GM21576 (cell line): ENCODE measurements around the gene KLHL25.
A peak's percentile ranks its signal among the peaks of the same experiment; 100 is the strongest.

Experiments used
- ATAC-seq: cut with Tn5 transposase; IDR thresholded peaks from one replicate; pipeline ENCODE4 v1.9.1; 2021; ENCODE audit warnings: mild to moderate bottlenecking, moderate library complexity; ENCODE audit not compliant: unreplicated experiment

The KLHL25 gene

GRCh38 chr15:85722374-85723152 lies 72.2 kb downstream of the KLHL25 start:
- ATAC-seq, result no peak

GRCh38 chr15:85718981-85719380 lies 75.7 kb downstream of the KLHL25 start:
- ATAC-seq, result no peak

GRCh38 chr15:85718271-85718971 lies 76.3 kb downstream of the KLHL25 start:
- ATAC-seq, result peak; percentile 66

DNA sequence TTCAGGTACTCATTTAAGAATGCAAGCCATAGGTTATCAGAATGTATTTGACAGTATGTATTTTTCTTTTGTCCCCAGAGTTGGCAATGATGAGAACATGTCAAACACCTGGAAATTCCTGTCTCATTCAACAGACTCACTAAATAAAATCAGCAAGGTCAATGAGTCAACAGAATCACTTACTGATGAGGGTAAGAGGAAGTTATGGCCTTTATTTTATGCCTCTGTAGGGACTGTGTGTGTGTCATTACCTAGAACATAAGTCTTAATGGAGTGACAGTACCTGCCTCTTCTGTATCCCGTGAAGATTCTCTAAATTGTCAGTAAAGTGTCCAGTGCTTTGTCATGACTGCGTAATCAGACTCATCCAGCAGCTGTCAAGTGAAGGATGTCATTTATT lies 77.5 kb downstream of the KLHL25 start:
- ATAC-seq, result no peak

GRCh38 chr15:85716261-85716660 lies 78.5 kb downstream of the KLHL25 start:
- ATAC-seq, result no peak

- no peak for ATAC-seq
Measured at GRCh38 chr15:85711580-85712192, 83.0 kb downstream of the KLHL25 start.

DNA sequence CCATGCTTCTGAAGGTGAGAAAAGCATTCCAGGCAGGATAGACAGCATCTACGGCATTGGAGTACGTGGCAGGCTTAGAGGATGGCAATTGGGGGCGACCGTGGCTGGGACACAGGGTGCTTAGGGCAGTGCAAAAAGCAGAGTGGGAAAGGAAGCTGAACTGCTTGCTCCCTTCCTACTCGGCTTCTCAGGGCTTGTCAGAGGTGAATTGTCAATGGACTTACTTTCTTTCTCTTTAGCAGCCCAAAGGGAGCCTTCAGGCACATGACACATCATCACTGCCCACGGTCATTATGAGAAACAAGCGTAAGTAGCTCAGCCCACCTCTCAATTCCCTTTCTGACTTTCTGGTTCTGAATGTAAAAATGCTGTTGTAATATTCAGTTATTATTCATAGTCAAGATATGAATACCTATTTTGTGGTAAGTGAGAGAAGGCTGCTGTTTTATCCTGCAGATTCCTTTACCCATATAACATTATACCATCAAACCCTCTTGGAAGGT lies 84.3 kb downstream of the KLHL25 start:
- ATAC-seq, result peak; percentile 34
